ENCODE results near the gene TLE2. TPM values are rescaled to one million over a fixed set of nuclear protein-coding genes. Genes with fewer than 3 reads are reported as not detected.

Gene TLE2
- total and polyA plus RNA-seq, 10 donors = 12.0 to 88.0 (median 40.0) TPM

GRCh38 chr19:3073159-3073563, 44.1 kb upstream of the TLE2 start:
- Histone ChIP-seq H3K27me3 (replicated peaks in 1 of 7) (peaks cover 0 to 8% (median 0%) of the 10 kb centered on the region in 7 donors), H3K36me3 (no peaks in the 10 kb centered on the region), H3K4me3 (no peak overlapping the region), H3K4me1 (peaks cover 4 to 24% (median 15%) of the 10 kb centered on the region in 6 donors), H3K9me3 (no peaks in the 10 kb centered on the region), H3K27ac (peak overlapping the region in 2 of 8 donors; percentile 29 to 38)
- TF ChIP-seq, protein P1, sequence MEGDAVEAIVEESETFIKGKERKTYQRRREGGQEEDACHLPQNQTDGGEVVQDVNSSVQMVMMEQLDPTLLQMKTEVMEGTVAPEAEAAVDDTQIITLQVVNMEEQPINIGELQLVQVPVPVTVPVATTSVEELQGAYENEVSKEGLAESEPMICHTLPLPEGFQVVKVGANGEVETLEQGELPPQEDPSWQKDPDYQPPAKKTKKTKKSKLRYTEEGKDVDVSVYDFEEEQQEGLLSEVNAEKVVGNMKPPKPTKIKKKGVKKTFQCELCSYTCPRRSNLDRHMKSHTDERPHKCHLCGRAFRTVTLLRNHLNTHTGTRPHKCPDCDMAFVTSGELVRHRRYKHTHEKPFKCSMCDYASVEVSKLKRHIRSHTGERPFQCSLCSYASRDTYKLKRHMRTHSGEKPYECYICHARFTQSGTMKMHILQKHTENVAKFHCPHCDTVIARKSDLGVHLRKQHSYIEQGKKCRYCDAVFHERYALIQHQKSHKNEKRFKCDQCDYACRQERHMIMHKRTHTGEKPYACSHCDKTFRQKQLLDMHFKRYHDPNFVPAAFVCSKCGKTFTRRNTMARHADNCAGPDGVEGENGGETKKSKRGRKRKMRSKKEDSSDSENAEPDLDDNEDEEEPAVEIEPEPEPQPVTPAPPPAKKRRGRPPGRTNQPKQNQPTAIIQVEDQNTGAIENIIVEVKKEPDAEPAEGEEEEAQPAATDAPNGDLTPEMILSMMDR (IDR thresholded peaks at IDR 0.05 in 8 of 11, conservative IDR thresholded peaks at IDR 0.05 in 3 of 11) = no peak
- TF ChIP-seq POLR2A (IDR thresholded peaks at IDR 0.05) (no peak), POLR2AphosphoS5 (IDR thresholded peaks at IDR 0.05) (peak in 1 of 3 donors; percentile 67)
- intact Hi-C loops (cut with DNase I; ENCODE audit: low total_unique reads) = no loop called here
- 65 to 82% (median 76%) methylated on average over 3 of the region's 3 CpGs for WGBS, 5 donors
- DNase-seq = no peak

GRCh38 chr19:3071768-3072167, 42.7 kb upstream of the TLE2 start:
- TF ChIP-seq, protein P1 (IDR thresholded peaks at IDR 0.05 in 8 of 11, conservative IDR thresholded peaks at IDR 0.05 in 3 of 11) = no peak
- no peak for TF ChIP-seq POLR2A (IDR thresholded peaks at IDR 0.05)
- no peak for TF ChIP-seq POLR2AphosphoS5 (IDR thresholded peaks at IDR 0.05)
- intact Hi-C loops (cut with DNase I; ENCODE audit: low total_unique reads) = no loop called here
- Histone ChIP-seq H3K36me3 (no peaks in the 10 kb centered on the region), H3K9me3 (no peaks in the 10 kb centered on the region), H3K4me1 (peaks cover 4 to 34% (median 19%) of the 10 kb centered on the region in 6 donors), H3K27me3 (replicated peaks in 1 of 7) (peaks cover 0 to 7% (median 0%) of the 10 kb centered on the region in 7 donors), H3K27ac (no peak overlapping the region), H3K4me3 (no peak overlapping the region)
- WGBS, 5 donors = 70 to 89% (median 81%) methylated on average over 4 of the region's 4 CpGs
- DNase-seq = no peak

GRCh38 chr19:3068071-3068470, 39.0 kb upstream of the TLE2 start:
- no peaks in the 10 kb centered on the region for H3K9me3 ChIP-seq
- no peaks in the 10 kb centered on the region for H3K36me3 ChIP-seq
- H3K4me1 ChIP-seq = peaks cover 9 to 56% (median 34%) of the 10 kb centered on the region in 6 donors
- no peaks in the 10 kb centered on the region for H3K27me3 ChIP-seq (replicated peaks in 1 of 7)
- no peak overlapping the region for H3K4me3 ChIP-seq
- intact Hi-C loops (cut with DNase I; ENCODE audit: low total_unique reads) = no loop called here
- 24 to 41% (median 34%) methylated on average over 4 to 21 of the region's 21 CpGs for WGBS, 5 donors
- peak overlapping the region in 7 of 8 donors; percentile 7 to 67 (median 34) for H3K27ac ChIP-seq
- peak; percentile 84 for DNase-seq
- peak; percentile 6 to 70 (median 70) for TF ChIP-seq POLR2AphosphoS5 (IDR thresholded peaks at IDR 0.05)
- TF ChIP-seq, protein P1 (IDR thresholded peaks at IDR 0.05 in 8 of 11, conservative IDR thresholded peaks at IDR 0.05 in 3 of 11) = no peak

GRCh38 chr19:3067563-3067962, 38.5 kb upstream of the TLE2 start:
- Histone ChIP-seq H3K4me3 (no peak overlapping the region), H3K27me3 (replicated peaks in 1 of 7) (no peaks in the 10 kb centered on the region), H3K9me3 (no peaks in the 10 kb centered on the region), H3K36me3 (no peaks in the 10 kb centered on the region), H3K27ac (peak overlapping the region in 6 of 8 donors; percentile 21 to 67 (median 35)), H3K4me1 (peaks cover 12 to 61% (median 39%) of the 10 kb centered on the region in 6 donors)
- intact Hi-C loops (cut with DNase I; ENCODE audit: low total_unique reads) = no loop called here
- TF ChIP-seq POLR2AphosphoS5 (IDR thresholded peaks at IDR 0.05) (no peak), POLR2A (IDR thresholded peaks at IDR 0.05) (no peak)
- TF ChIP-seq, protein P1 (IDR thresholded peaks at IDR 0.05 in 8 of 11, conservative IDR thresholded peaks at IDR 0.05 in 3 of 11) = no peak
- no peak for DNase-seq
- WGBS, 5 donors = 67 to 86% (median 84%) methylated on average over 9 of the region's 9 CpGs

Measured in spleen (tissue), 11 donors.